H1 (cell line): Measurements from ENCODE around the gene TSPAN32. TPM values are rescaled to one million over a fixed set of nuclear protein-coding genes. Genes with fewer than 3 reads are reported as not detected.

Experiments
- CTCF ChIA-PET: fragments of 300-600 bp; sonication (Branson Sonifier 250); formaldehyde crosslinking; loops from one replicate; lab custom pipeline; 2021; ENCODE audit not compliant: partially characterized antibody; lab: Charles Lee
- POLR2A ChIA-PET: fragments of 300-600 bp; sonication (Branson Sonifier 250); formaldehyde crosslinking; loops from one replicate; lab custom pipeline; 2021; ENCODE audit warnings: inconsistent platforms; ENCODE audit not compliant: partially characterized antibody; lab: Charles Lee
- DNase-seq, 2 experiments: peaks; one replicate each; pipeline versions ENCODE4 v3.0.0 to v3.0.0-alpha.2; 2010 to 2022; ENCODE audit warnings: low spot score in 2 of 2, low read depth in 1 of 2, mixed read lengths in 1 of 2
- FAIRE-seq: peaks from 2 replicates; lab custom pipeline; 2011; peaks lifted over from hg19 to GRCh38; lab: Jason Lieb, UNC
- H2AFZ ChIP-seq: 2 replicates; pipeline ENCODE4 v1.8.1; 2012; ENCODE audit warnings: low read length, inconsistent platforms
- H2AK5ac ChIP-seq: 2 replicates; pipeline ENCODE4 v1.6.1; 2013; ENCODE audit warnings: low read depth, low read length
- H2BK120ac ChIP-seq: replicated peaks from 2 replicates; pipeline ENCODE3; 2013; ENCODE audit warnings: low read depth, low read length, inconsistent platforms
- H2BK12ac ChIP-seq: 2 replicates; pipeline ENCODE4 v1.6.1; 2013; ENCODE audit warnings: low read depth, low read length
- H2BK15ac ChIP-seq: 2 replicates; pipeline ENCODE4 v1.6.1; 2013; ENCODE audit warnings: low read length
- H2BK20ac ChIP-seq: 2 replicates; pipeline ENCODE4 v1.6.1; 2013; ENCODE audit warnings: low read length
- H2BK5ac ChIP-seq: 2 replicates; pipeline ENCODE4 v1.6.1; 2013; ENCODE audit warnings: low read depth, low read length
- H3K14ac ChIP-seq: 2 replicates; pipeline ENCODE4 v1.6.1; 2013; ENCODE audit warnings: inconsistent platforms; ENCODE audit not compliant: insufficient read length
- H3K18ac ChIP-seq: 2 replicates; pipeline ENCODE4 v1.6.1; 2013; ENCODE audit warnings: low read length; ENCODE audit errors: extremely low read depth
- H3K23ac ChIP-seq: 2 replicates; pipeline ENCODE4 v1.6.1; 2013; ENCODE audit warnings: inconsistent platforms; ENCODE audit not compliant: insufficient read length
- H3K23me2 ChIP-seq: 2 replicates; pipeline ENCODE4 v1.6.1; 2013; ENCODE audit warnings: low read depth, low read length
- H3K27ac ChIP-seq: 2 replicates; pipeline ENCODE4 v1.6.1; 2011; ENCODE audit warnings: low read depth, low read length, inconsistent platforms
- H3K27me3 ChIP-seq, 4 experiments: replicated peaks in 1 of 4; 1 replicate in 1 of 4; 2 replicates in 3 of 4; pipeline versions ENCODE4 v1.6.1 to v1.8.1; 2011 to 2013; ENCODE audit warnings: low read length in 3 of 4, mild to moderate bottlenecking in 3 of 4, inconsistent platforms in 2 of 4, mixed read lengths in 2 of 4, moderate library complexity in 1 of 4; ENCODE audit not compliant: control insufficient read depth in 3 of 4, insufficient read depth in 3 of 4; ENCODE audit errors: extremely low read depth in 1 of 4
- H3K36me3 ChIP-seq, 4 experiments: 2 replicates each; pipeline versions ENCODE4 v1.6.1 to v1.8.1; 2011 to 2013; ENCODE audit warnings: mild to moderate bottlenecking in 4 of 4, low read length in 3 of 4, moderate library complexity in 2 of 4, control low read depth in 1 of 4, inconsistent platforms in 1 of 4; ENCODE audit not compliant: insufficient read depth in 4 of 4, control insufficient read depth in 2 of 4
- H3K4ac ChIP-seq: replicated peaks from 2 replicates; pipeline ENCODE3; 2013; ENCODE audit warnings: low read length, low read depth, mixed read lengths, inconsistent platforms; ENCODE audit not compliant: insufficient read length
- H3K4me1 ChIP-seq, 4 experiments: replicated peaks in 1 of 4; 1 replicate in 1 of 4; 2 replicates in 3 of 4; pipeline versions ENCODE4 v1.6.1 to v1.8.1; 2011 to 2013; ENCODE audit warnings: low read length in 3 of 4, inconsistent platforms in 2 of 4, mixed read lengths in 1 of 4; ENCODE audit not compliant: insufficient read depth in 4 of 4, control insufficient read depth in 3 of 4
- H3K4me2 ChIP-seq, 2 experiments: 2 replicates each; pipeline versions ENCODE4 v1.6.1 to v1.8.1; 2011 to 2013; ENCODE audit warnings: low read depth in 2 of 2, low read length in 2 of 2, control low read depth in 1 of 2, inconsistent platforms in 1 of 2, mild to moderate bottlenecking in 1 of 2; ENCODE audit not compliant: insufficient read depth in 1 of 2
- H3K4me3 ChIP-seq, 4 experiments: fragments of 200-600, 300-600 bp in 1 of 4; sonication (generic), shearing (Covaris generic), sonication (Bioruptor Twin) in 1 of 4; 2 replicates each; pipeline versions ENCODE4 v1.5.1 to v1.8.1; 2011 to 2016; ENCODE audit warnings: low read length in 4 of 4, low read depth in 3 of 4, control low read depth in 2 of 4, inconsistent platforms in 2 of 4, mild to moderate bottlenecking in 2 of 4, mixed read lengths in 1 of 4, moderate library complexity in 1 of 4; ENCODE audit not compliant: insufficient read depth in 2 of 4; ENCODE audit errors: extremely low read depth in 1 of 4
- H3K56ac ChIP-seq: replicated peaks from 2 replicates; pipeline ENCODE3; 2013; ENCODE audit warnings: low read depth, mild to moderate bottlenecking, mixed read lengths, low read length, inconsistent platforms; ENCODE audit not compliant: insufficient read length
- H3K79me1 ChIP-seq: 2 replicates; pipeline ENCODE4 v1.6.1; 2013; ENCODE audit warnings: low read depth, low read length, control low read depth
- H3K79me2 ChIP-seq, 2 experiments: 2 replicates each; pipeline versions ENCODE4 v1.6.1 to v1.8.1; 2012 to 2013; ENCODE audit warnings: low read length in 2 of 2, mild to moderate bottlenecking in 2 of 2, inconsistent platforms in 1 of 2; ENCODE audit not compliant: insufficient read depth in 2 of 2, control insufficient read depth in 1 of 2
- H3K9ac ChIP-seq, 4 experiments: replicated peaks in 1 of 4; 1 replicate in 1 of 4; 2 replicates in 3 of 4; pipeline versions ENCODE4 v1.6.1 to v1.8.1; 2011 to 2013; ENCODE audit warnings: low read depth in 3 of 4, low read length in 3 of 4, control low read depth in 2 of 4, mild to moderate bottlenecking in 2 of 4, moderate library complexity in 2 of 4, inconsistent platforms in 1 of 4; ENCODE audit errors: extremely low read depth in 1 of 4
- H3K9me3 ChIP-seq, 2 experiments: 2 replicates each; pipeline versions ENCODE4 v1.6.1 to v1.8.1; 2012 to 2013; ENCODE audit warnings: mild to moderate bottlenecking in 2 of 2, moderate library complexity in 2 of 2, control low read depth in 1 of 2, inconsistent platforms in 1 of 2, low read depth in 1 of 2, low read length in 1 of 2, mixed read lengths in 1 of 2; ENCODE audit not compliant: insufficient read depth in 2 of 2
- H4K20me1 ChIP-seq, 2 experiments: replicated peaks in 1 of 2; 2 replicates each; pipeline versions ENCODE3 to v1.8.1; 2011 to 2013; ENCODE audit warnings: inconsistent platforms in 2 of 2, low read length in 2 of 2, mild to moderate bottlenecking in 1 of 2; ENCODE audit not compliant: insufficient read depth in 2 of 2, control insufficient read depth in 1 of 2
- H4K5ac ChIP-seq: 2 replicates; pipeline ENCODE4 v1.6.1; 2013; ENCODE audit warnings: low read length, low read depth, mixed read lengths, inconsistent platforms; ENCODE audit not compliant: insufficient read length
- H4K8ac ChIP-seq: 2 replicates; pipeline ENCODE4 v1.8.0; 2013; ENCODE audit warnings: mild to moderate bottlenecking, moderate library complexity, low read length, inconsistent platforms; ENCODE audit not compliant: insufficient read depth; ENCODE audit errors: extremely low read depth
- H4K91ac ChIP-seq: replicated peaks from 2 replicates; pipeline ENCODE3; 2013; ENCODE audit warnings: low read length, mixed read lengths, inconsistent platforms; ENCODE audit not compliant: insufficient read length
- CBX5 ChIP-seq: fragments of 300-800, 300-1000 bp; sonication (generic); IDR thresholded peaks from 2 replicates; pipeline ENCODE4 v1.7.1; 2016; ENCODE audit warnings: antibody characterized with exemption, low read length, low read depth
- EZH2 ChIP-seq: fragments of 200-600 bp; sonication (generic); IDR thresholded peaks from 2 replicates; pipeline ENCODE4 v1.7.1; 2012; ENCODE audit warnings: low read depth, mild to moderate bottlenecking, moderate library complexity, low read length, inconsistent platforms; ENCODE audit not compliant: severe bottlenecking
- SIN3A ChIP-seq, 2 experiments: IDR thresholded peaks in 1 of 2; conservative IDR thresholded peaks in 1 of 2; 2 replicates each; pipeline ENCODE4 v1.6.1; 2011 to 2012; ENCODE audit warnings: low read length in 2 of 2, improper control_type of control experiment in 1 of 2, low read depth in 1 of 2, mild to moderate bottlenecking in 1 of 2
- WGBS, 2 experiments: shearing (Covaris generic) in 1 of 2; methylation state at CpG; one replicate each; pipeline versions ENCODE4 v1.1.6 to v1.1.7; 2013 to 2015; ENCODE audit warnings: low lambda C conversion rate in 2 of 2, mixed read lengths in 2 of 2, inconsistent platforms in 1 of 2, low coverage in 1 of 2, missing lambda C conversion rate in 1 of 2; ENCODE audit not compliant: insufficient replicate concordance in 2 of 2, insufficient coverage in 1 of 2, insufficient read length in 1 of 2; ENCODE audit errors: extremely low coverage in 1 of 2, missing lambda C conversion rate in 1 of 2; 5-methylcytosine and 5-hydroxymethylcytosine counted together
- long read RNA-seq, 2 experiments: library from RNA in 1 of 2; library from capped mRNA in 1 of 2; stranded (forward); transcript quantifications; one replicate each; pipeline ENCODE4 v2.0.0, GENCODE V29; 2021; ENCODE audit warnings: inconsistent platforms in 1 of 2
- polyA minus RNA-seq, 3 experiments: library from RNA; depleted of rRNA, polyadenylated mRNA; stranded (reverse); fragments of >200 nt; gene quantifications; 1 replicate in 2 of 3; 2 replicates in 1 of 3; pipeline ENCODE4 v1.2.3, GENCODE V29; 2011
- polyA plus RNA-seq, 7 experiments: library from polyadenylated mRNA; depleted of rRNA in 3 of 7; stranded (reverse) in 5 of 7; unstranded in 2 of 7; fragments of >200 nt in 5 of 7; fragments of 200-250 nt in 2 of 7; gene quantifications; 1 replicate in 5 of 7; 2 replicates in 1 of 7; 4 replicates in 1 of 7; pipeline versions ENCODE4 v1.2.1 to v1.2.3, GENCODE V29; 2011 to 2013; ENCODE audit warnings: missing spikeins in 2 of 7, mixed read lengths in 2 of 7
- total RNA-seq: library from RNA; stranded (reverse); fragmentation: NEBNext Ultra II Directional; extraction: Animal tissue kit (Norgen Biotek cat#: 25700); gene quantifications from 2 replicates; pipeline ENCODE4 v1.2.1, GENCODE V29; 2021

TSPAN32 gene, protein sequence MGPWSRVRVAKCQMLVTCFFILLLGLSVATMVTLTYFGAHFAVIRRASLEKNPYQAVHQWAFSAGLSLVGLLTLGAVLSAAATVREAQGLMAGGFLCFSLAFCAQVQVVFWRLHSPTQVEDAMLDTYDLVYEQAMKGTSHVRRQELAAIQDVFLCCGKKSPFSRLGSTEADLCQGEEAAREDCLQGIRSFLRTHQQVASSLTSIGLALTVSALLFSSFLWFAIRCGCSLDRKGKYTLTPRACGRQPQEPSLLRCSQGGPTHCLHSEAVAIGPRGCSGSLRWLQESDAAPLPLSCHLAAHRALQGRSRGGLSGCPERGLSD
- total RNA-seq = not detected in 2 replicates
- not detected in 2 replicates for polyA plus RNA-seq (2011; rRNA removed)
- polyA plus RNA-seq (2011; cell fraction: cytosol; rRNA removed) = not detected
- not detected for polyA plus RNA-seq (2011; cell fraction: nucleus; rRNA removed)
- 0.13 to 0.16 TPM in 2 of 4 replicates, not detected in the others for polyA plus RNA-seq (2012, experiment 1 of 2)
- polyA plus RNA-seq (2012, experiment 2 of 2) = not detected
- not detected for polyA plus RNA-seq (2013, experiment 1 of 2)
- not detected for polyA plus RNA-seq (2013, experiment 2 of 2)
- not detected in 2 replicates for polyA minus RNA-seq (2011; rRNA and poly(A)+ RNA removed)
- polyA minus RNA-seq (2011; cell fraction: cytosol; rRNA and poly(A)+ RNA removed) = not detected
- polyA minus RNA-seq (2011; cell fraction: nucleus; rRNA and poly(A)+ RNA removed) = not detected
- long read RNA-seq, experiment 1 = 0 reads
- long read RNA-seq, experiment 2 = 0 reads

DNA sequence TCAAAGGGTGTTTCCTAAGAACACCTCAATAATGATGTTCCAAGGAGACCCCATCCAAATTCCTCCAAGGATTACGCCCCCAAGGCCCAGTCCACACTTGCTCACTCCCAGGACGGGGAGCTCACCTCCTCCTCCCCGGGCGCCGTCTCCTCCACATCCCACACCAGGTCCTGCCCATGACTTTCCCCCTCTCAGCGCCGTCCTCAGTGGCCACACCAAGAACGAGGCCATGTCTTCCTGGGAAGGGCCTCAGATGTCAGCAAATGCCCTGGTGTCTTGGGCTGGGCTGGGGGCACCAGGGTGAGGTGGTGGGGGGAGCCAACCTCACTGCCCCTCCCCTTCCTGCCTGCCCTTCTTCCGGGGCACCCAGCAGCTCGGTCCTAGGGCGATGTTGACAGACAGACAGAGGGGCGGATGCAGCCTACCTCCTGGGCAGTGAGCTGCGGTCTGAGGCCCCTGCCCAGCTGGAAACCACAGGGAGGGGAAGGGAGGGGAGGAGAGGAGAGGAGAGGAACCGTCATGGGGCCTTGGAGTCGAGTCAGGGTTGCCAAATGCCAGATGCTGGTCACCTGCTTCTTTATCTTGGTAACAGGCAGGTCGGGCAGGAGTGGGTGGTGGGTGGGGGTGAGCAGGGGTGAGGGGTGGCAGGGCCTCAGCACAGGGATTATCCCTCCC, at the start of gene TSPAN32, which contains the start of gene C11orf21:
TSPAN32 (plus strand) TSS at position 383 of the 675 bp plus-strand sequence; CDS start at position 520, 137 bp downstream.
C11orf21 (minus strand) TSS at position 288 of the 675 bp plus-strand sequence; CDS start at position 178, 110 bp downstream.
- 80% methylated on average over 12 of the region's 16 CpGs; no CpG with 5 or more reads in 1 of the 2 experiments for WGBS, 2 experiments
- ChIA-PET POLR2A (no interaction called here), CTCF (interaction anchor here (1.0 to 14.9 kb wide), 13 partner anchors 8 to 148 kb away, joined by 3 to 333 read pairs (median 9); no protein-coding TSS in a partner anchor)
- Histone ChIP-seq H3K9ac (no peak within 1 kb of the TSS; a peak in 1 of 7 replicates), H2BK12ac (no peak within 1 kb of the TSS), H3K4me1 (peaks cover 0 to 3% (median 0%) of the 10 kb centered on the region in 4 experiments; a peak in 1 of 7 replicates), H2AFZ (no peak within 1 kb of the TSS), H3K4ac (no peak within 1 kb of the TSS), H3K9me3 (no peaks in the 10 kb centered on the region), H4K20me1 (peaks cover 0 to 3% of the 10 kb centered on the region in 2 experiments), H3K4me2 (no peak within 1 kb of the TSS), H3K4me3 (no peak within 1 kb of the TSS), H3K18ac (no peak within 1 kb of the TSS), H4K91ac (no peak within 1 kb of the TSS), H2BK120ac (no peak within 1 kb of the TSS), H2AK5ac (no peak within 1 kb of the TSS), H3K27me3 (peaks cover 0 to 2% (median 0%) of the 10 kb centered on the region in 4 experiments; a peak in 1 of 7 replicates), H3K27ac (no peak within 1 kb of the TSS), H3K23me2 (no peaks in the 10 kb centered on the region), H2BK15ac (no peak within 1 kb of the TSS), H2BK20ac (no peak within 1 kb of the TSS), H3K36me3 (no peaks in the 10 kb centered on the region), H3K14ac (no peak within 1 kb of the TSS), H3K79me1 (no peaks in the 10 kb centered on the region), H2BK5ac (no peak within 1 kb of the TSS), H4K5ac (no peak within 1 kb of the TSS), H3K79me2 (no peaks in the 10 kb centered on the region), H3K56ac (no peak within 1 kb of the TSS)
- FAIRE-seq = no peak
- DNase-seq = no peak
- TF ChIP-seq EZH2 (no peak), CBX5 (no peak), SIN3A (conservative IDR thresholded peaks at IDR 0.05 in 1 of 2, IDR thresholded peaks at IDR 0.05 in 1 of 2; ENCODE audit: low read depth in 1 of 2, low read length in 2 of 2) (no peak)
- TF ChIP-seq, all 59 proteins: peak for 0
- no peak within 1 kb of the TSS for H3K23ac ChIP-seq
- H4K8ac ChIP-seq = peak within 1 kb of the TSS; percentile 41; the same call in 1 of the 2 replicates
